HG03045 (cell line): ENCODE measurements around the gene DRD1.
"Not testable (repeated sequence)": the region's sequence is repeated elsewhere in the genome, so short reads cannot be mapped to it uniquely, and the experiment has no call there.

ENCODE experiments used
- ATAC-seq: cut with Tn5 transposase; IDR thresholded peaks from one replicate; pipeline ENCODE4 v1.9.1; 2021; ENCODE audit warnings: mild to moderate bottlenecking, moderate library complexity; ENCODE audit not compliant: unreplicated experiment

DRD1 gene

DNA sequence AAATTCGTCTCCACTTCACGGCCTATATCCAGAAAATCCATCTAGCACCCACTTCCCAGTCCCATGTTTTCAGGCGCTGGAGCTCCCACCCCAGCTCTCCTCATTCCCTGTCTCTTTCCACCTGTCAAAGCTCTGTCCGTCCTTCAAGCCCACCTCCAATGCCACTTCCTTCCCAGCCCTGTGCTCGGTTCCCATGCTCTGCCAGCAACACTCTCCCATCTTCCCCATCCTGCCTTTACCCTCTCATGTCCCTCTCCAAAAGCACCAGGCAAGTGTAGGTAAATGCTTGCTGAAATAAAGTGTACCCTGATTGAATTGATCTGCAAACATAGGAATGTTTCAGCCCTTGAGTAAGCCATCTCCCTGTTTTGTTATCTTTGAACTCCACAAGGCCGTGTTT is 9.2 kb downstream of the DRD1 start:
- ATAC-seq, result no peak

GRCh38 chr5:175427762-175428161 is 16.2 kb downstream of the DRD1 start:
- ATAC-seq, result no peak

GRCh38 chr5:175424594-175424993 is 19.4 kb downstream of the DRD1 start:
- ATAC-seq, result not testable (repeated sequence)

GRCh38 chr5:175422058-175422457 is 21.9 kb downstream of the DRD1 start:
- no peak for ATAC-seq

- no peak for ATAC-seq
Measured at GRCh38 chr5:175420383-175420782, 23.6 kb downstream of the DRD1 start.

GRCh38 chr5:175418251-175418650 is 25.7 kb downstream of the DRD1 start:
- no peak for ATAC-seq

DNA sequence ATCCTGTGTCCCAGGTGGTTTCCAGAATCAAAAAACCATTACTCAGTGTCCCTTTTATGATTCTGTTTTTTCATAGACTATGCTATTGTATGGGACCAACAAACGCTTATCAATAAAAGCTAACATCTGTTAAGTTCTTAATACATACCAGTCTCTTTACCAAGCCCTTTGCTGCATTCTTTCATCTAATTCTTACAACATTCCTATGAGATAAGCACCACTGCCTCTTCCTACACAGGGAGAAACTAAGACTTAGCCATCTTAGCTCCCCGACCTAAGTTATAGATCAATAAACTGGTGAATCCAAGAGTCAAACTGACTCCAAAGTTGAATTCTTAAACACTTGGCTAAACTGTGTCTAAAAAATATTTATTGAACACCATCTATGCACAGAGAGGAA is 26.6 kb downstream of the DRD1 start:
- no peak for ATAC-seq

GRCh38 chr5:175415303-175415702 is 28.7 kb downstream of the DRD1 start:
- ATAC-seq, result no peak

- no peak for ATAC-seq
Measured at GRCh38 chr5:175410926-175411325, 33.1 kb downstream of the DRD1 start.

- no peak for ATAC-seq
Measured at GRCh38 chr5:175406300-175406699, 37.7 kb downstream of the DRD1 start.

DNA sequence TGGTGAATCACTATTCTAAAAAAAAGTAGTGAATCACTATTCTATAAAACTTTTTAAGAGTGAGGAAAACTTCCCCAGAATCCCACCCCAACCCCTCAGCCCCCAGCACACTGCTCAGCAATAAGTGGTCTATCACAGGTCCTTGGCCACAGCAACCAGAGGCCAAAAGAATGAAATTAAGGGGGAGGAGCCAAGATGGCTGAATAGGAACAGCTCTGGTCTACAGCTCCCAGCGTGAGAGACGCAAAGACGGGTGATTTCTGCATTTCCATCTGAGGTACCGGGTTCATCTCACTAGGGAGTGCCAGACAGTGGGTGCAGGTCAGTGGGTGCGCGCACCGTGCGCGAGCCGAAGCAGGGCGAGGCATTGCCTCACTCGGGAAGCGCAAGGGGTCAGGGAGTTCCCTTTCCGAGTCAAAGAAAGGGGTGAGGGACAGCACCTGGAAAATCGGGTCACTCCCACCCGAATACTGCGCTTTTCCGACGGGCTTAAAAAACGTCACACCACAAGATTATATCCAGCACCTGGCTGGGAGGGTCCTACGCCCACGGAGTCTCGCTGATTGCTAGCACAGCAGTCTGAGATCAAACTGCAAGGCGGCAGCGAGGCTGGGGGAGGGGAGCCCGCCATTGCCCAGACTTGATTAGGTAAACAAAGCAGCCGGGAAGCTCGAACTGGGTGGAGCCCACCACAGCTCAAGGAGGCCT is 46.2 kb downstream of the DRD1 start:
- not testable (repeated sequence) for ATAC-seq

GRCh38 chr5:175395430-175395829 is 48.6 kb downstream of the DRD1 start:
- not testable (repeated sequence) for ATAC-seq

DNA sequence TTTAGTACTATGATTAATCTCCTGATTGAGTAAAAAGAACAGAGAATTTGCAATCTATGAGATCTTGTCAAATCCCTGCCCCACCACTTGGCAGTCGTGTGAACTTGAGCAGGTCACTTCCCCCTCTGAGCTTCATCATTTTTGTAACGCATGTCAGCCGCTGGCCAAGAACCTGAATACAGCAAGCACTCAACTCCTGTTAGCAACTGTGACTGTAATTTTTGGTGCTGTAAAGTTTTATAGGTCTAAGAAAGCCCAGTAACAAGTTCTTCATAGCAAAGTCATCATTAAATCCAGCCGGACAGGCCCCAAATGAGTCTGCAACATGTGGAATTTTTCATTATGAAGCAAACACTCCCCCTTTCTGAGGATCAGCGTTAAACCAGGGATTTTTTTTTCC is 49.4 kb downstream of the DRD1 start:
- ATAC-seq, result no peak

GRCh38 chr5:175393897-175394296 is 50.1 kb downstream of the DRD1 start:
- no peak for ATAC-seq

DNA sequence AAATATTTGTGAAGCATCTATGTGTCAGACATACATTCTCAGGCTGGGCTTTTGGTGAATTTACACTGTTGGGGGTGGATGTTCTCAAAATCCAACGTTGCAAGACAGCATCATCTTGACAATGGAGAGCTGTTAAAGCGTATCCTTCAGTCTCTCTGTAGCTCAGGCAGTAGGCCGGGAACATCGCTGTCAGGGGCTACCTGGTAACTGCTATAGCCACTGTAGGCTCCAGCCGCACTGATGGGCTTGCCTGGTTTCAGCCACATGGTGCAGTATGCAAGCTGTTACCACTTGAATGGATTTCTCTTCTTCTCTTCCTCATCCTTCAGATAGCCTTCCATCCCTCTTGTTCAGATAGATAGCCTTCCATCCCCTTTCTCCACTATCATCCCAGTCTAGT is 51.7 kb downstream of the DRD1 start:
- no peak for ATAC-seq

- no peak for ATAC-seq
Measured at GRCh38 chr5:175390352-175391083, 53.5 kb downstream of the DRD1 start.
